ENCODE data around the gene ITSN2.
A peak's percentile ranks its signal among the peaks of the same experiment; 100 is the strongest.

ITSN2 gene

GRCh38 chr2:24179683-24180082, 180.7 kb downstream of the ITSN2 start:
- Histone ChIP-seq H3K18ac (ENCODE audit: low read length) (no peak overlapping the region), H2BK120ac (ENCODE audit: low read depth, low read length) (no peak overlapping the region), H3K9ac (ENCODE audit: low read length) (no peak overlapping the region), H3K4me3 (ENCODE audit: low read length) (no peak overlapping the region), H2BK5ac (ENCODE audit: low read length) (no peak overlapping the region), H3K36me3 (ENCODE audit: control insufficient read depth, insufficient read depth, low read length) (no peaks in the 10 kb centered on the region), H3K79me2 (ENCODE audit: control insufficient read depth, insufficient read depth, low read length) (no peaks in the 10 kb centered on the region), H3K4me2 (ENCODE audit: low read length) (no peak overlapping the region), H3K27me3 (ENCODE audit: insufficient read depth, low read length, poor library complexity) (no peaks in the 10 kb centered on the region), H3K23ac (ENCODE audit: low read length) (no peak overlapping the region), H4K5ac (ENCODE audit: low read length) (no peak overlapping the region), H4K8ac (ENCODE audit: low read depth, low read length) (no peak overlapping the region), H3K79me1 (ENCODE audit: low read length) (no peaks in the 10 kb centered on the region), H3K4ac (ENCODE audit: low read depth, low read length) (no peak overlapping the region), H2AK5ac (ENCODE audit: low read length) (no peak overlapping the region), H3K27ac (ENCODE audit: low read depth, low read length) (no peak overlapping the region), H2BK15ac (replicated peaks; ENCODE audit: low read depth) (no peak overlapping the region), H3K56ac (ENCODE audit: low read length) (no peak overlapping the region), H3K4me1 (ENCODE audit: control insufficient read depth, low read depth, low read length) (no peaks in the 10 kb centered on the region)
- DNase-seq, result no peak

GRCh38 chr2:24176326-24176725, 184.0 kb downstream of the ITSN2 start:
- Histone ChIP-seq H3K36me3 (ENCODE audit: control insufficient read depth, insufficient read depth, low read length) (no peaks in the 10 kb centered on the region), H3K4ac (ENCODE audit: low read depth, low read length) (no peak overlapping the region), H2BK15ac (replicated peaks; ENCODE audit: low read depth) (no peak overlapping the region), H3K79me1 (ENCODE audit: low read length) (no peaks in the 10 kb centered on the region), H2BK5ac (ENCODE audit: low read length) (no peak overlapping the region), H2AK5ac (ENCODE audit: low read length) (no peak overlapping the region), H3K23ac (ENCODE audit: low read length) (no peak overlapping the region), H3K56ac (ENCODE audit: low read length) (no peak overlapping the region), H3K18ac (ENCODE audit: low read length) (no peak overlapping the region), H3K9ac (ENCODE audit: low read length) (no peak overlapping the region), H3K27ac (ENCODE audit: low read depth, low read length) (no peak overlapping the region), H3K27me3 (ENCODE audit: insufficient read depth, low read length, poor library complexity) (no peaks in the 10 kb centered on the region), H3K4me3 (ENCODE audit: low read length) (no peak overlapping the region), H3K4me2 (ENCODE audit: low read length) (no peak overlapping the region), H3K79me2 (ENCODE audit: control insufficient read depth, insufficient read depth, low read length) (no peaks in the 10 kb centered on the region), H3K4me1 (ENCODE audit: control insufficient read depth, low read depth, low read length) (no peaks in the 10 kb centered on the region), H2BK120ac (ENCODE audit: low read depth, low read length) (no peak overlapping the region), H4K5ac (ENCODE audit: low read length) (no peak overlapping the region), H4K8ac (ENCODE audit: low read depth, low read length) (no peak overlapping the region)
- no CpG with 5 or more reads among the region's 1 CpG for WGBS (ENCODE audit: extremely low coverage, insufficient coverage, low lambda C conversion rate)
- DNase-seq, result no peak

- Histone ChIP-seq H3K27ac (ENCODE audit: low read depth, low read length) (no peak overlapping the region), H3K9ac (ENCODE audit: low read length) (no peak overlapping the region), H3K4me2 (ENCODE audit: low read length) (no peak overlapping the region), H3K18ac (ENCODE audit: low read length) (no peak overlapping the region), H3K27me3 (ENCODE audit: insufficient read depth, low read length, poor library complexity) (no peaks in the 10 kb centered on the region), H3K79me2 (ENCODE audit: control insufficient read depth, insufficient read depth, low read length) (no peaks in the 10 kb centered on the region), H3K36me3 (ENCODE audit: control insufficient read depth, insufficient read depth, low read length) (no peaks in the 10 kb centered on the region), H3K4ac (ENCODE audit: low read depth, low read length) (no peak overlapping the region), H3K4me3 (ENCODE audit: low read length) (no peak overlapping the region), H3K79me1 (ENCODE audit: low read length) (no peaks in the 10 kb centered on the region), H2BK120ac (ENCODE audit: low read depth, low read length) (no peak overlapping the region), H2BK5ac (ENCODE audit: low read length) (no peak overlapping the region), H3K23ac (ENCODE audit: low read length) (no peak overlapping the region), H2AK5ac (ENCODE audit: low read length) (no peak overlapping the region), H4K8ac (ENCODE audit: low read depth, low read length) (no peak overlapping the region), H3K4me1 (ENCODE audit: control insufficient read depth, low read depth, low read length) (no peaks in the 10 kb centered on the region), H4K5ac (ENCODE audit: low read length) (no peak overlapping the region), H3K56ac (ENCODE audit: low read length) (no peak overlapping the region), H2BK15ac (replicated peaks; ENCODE audit: low read depth) (no peak overlapping the region)
- DNase-seq, result no peak
- WGBS (ENCODE audit: extremely low coverage, insufficient coverage, low lambda C conversion rate), result no CpG with 5 or more reads among the region's 17 CpGs
These were observed 184.6 kb downstream of the ITSN2 start for GRCh38 chr2:24175631-24176187.

GRCh38 chr2:24174851-24175277, 185.5 kb downstream of the ITSN2 start, which contains the start of gene FAM228A:
Gene FAM228A (plus strand): TSS chr2:24175053. CDS start chr2:24175481, 428 bp downstream.
- Histone ChIP-seq H3K4me1 (ENCODE audit: control insufficient read depth, low read depth, low read length) (no peaks in the 10 kb centered on the region), H3K56ac (ENCODE audit: low read length) (no peak within 1 kb of the TSS), H2BK120ac (ENCODE audit: low read depth, low read length) (no peak within 1 kb of the TSS), H3K27ac (ENCODE audit: low read depth, low read length) (no peak within 1 kb of the TSS), H3K79me1 (ENCODE audit: low read length) (no peaks in the 10 kb centered on the region), H3K4me3 (ENCODE audit: low read length) (no peak within 1 kb of the TSS), H3K79me2 (ENCODE audit: control insufficient read depth, insufficient read depth, low read length) (no peaks in the 10 kb centered on the region), H3K4me2 (ENCODE audit: low read length) (no peak within 1 kb of the TSS), H3K9ac (ENCODE audit: low read length) (no peak within 1 kb of the TSS), H3K4ac (ENCODE audit: low read depth, low read length) (no peak within 1 kb of the TSS), H3K36me3 (ENCODE audit: control insufficient read depth, insufficient read depth, low read length) (no peaks in the 10 kb centered on the region), H3K23ac (ENCODE audit: low read length) (no peak within 1 kb of the TSS), H3K18ac (ENCODE audit: low read length) (no peak within 1 kb of the TSS), H3K27me3 (ENCODE audit: insufficient read depth, low read length, poor library complexity) (no peaks in the 10 kb centered on the region), H2AK5ac (ENCODE audit: low read length) (no peak within 1 kb of the TSS), H2BK5ac (ENCODE audit: low read length) (no peak within 1 kb of the TSS), H4K8ac (ENCODE audit: low read depth, low read length) (no peak within 1 kb of the TSS), H2BK15ac (replicated peaks; ENCODE audit: low read depth) (no peak within 1 kb of the TSS), H4K5ac (ENCODE audit: low read length) (no peak within 1 kb of the TSS)
- no peak for DNase-seq
- WGBS (ENCODE audit: extremely low coverage, insufficient coverage, low lambda C conversion rate), result no CpG with 5 or more reads among the region's 46 CpGs

GRCh38 chr2:24169023-24169422, 191.3 kb downstream of the ITSN2 start:
- Histone ChIP-seq H3K36me3 (ENCODE audit: control insufficient read depth, insufficient read depth, low read length) (no peaks in the 10 kb centered on the region), H3K4me3 (ENCODE audit: low read length) (no peak overlapping the region), H2BK15ac (replicated peaks; ENCODE audit: low read depth) (no peak overlapping the region), H2AK5ac (ENCODE audit: low read length) (no peak overlapping the region), H3K4ac (ENCODE audit: low read depth, low read length) (no peak overlapping the region), H3K79me2 (ENCODE audit: control insufficient read depth, insufficient read depth, low read length) (no peaks in the 10 kb centered on the region), H3K9ac (ENCODE audit: low read length) (no peak overlapping the region), H4K5ac (ENCODE audit: low read length) (no peak overlapping the region), H3K56ac (ENCODE audit: low read length) (no peak overlapping the region), H3K4me1 (ENCODE audit: control insufficient read depth, low read depth, low read length) (no peaks in the 10 kb centered on the region), H3K27ac (ENCODE audit: low read depth, low read length) (no peak overlapping the region), H2BK120ac (ENCODE audit: low read depth, low read length) (no peak overlapping the region), H3K4me2 (ENCODE audit: low read length) (no peak overlapping the region), H3K23ac (ENCODE audit: low read length) (no peak overlapping the region), H3K79me1 (ENCODE audit: low read length) (no peaks in the 10 kb centered on the region), H3K27me3 (ENCODE audit: insufficient read depth, low read length, poor library complexity) (no peaks in the 10 kb centered on the region), H2BK5ac (ENCODE audit: low read length) (no peak overlapping the region), H3K18ac (ENCODE audit: low read length) (no peak overlapping the region), H4K8ac (ENCODE audit: low read depth, low read length) (no peak overlapping the region)
- no CpG with 5 or more reads among the region's 5 CpGs for WGBS (ENCODE audit: extremely low coverage, insufficient coverage, low lambda C conversion rate)
- DNase-seq, result peak; percentile 33

- H3K4me1 ChIP-seq (ENCODE audit: control insufficient read depth, low read depth, low read length), result no peaks in the 10 kb centered on the region
- no peak overlapping the region for H3K9ac ChIP-seq (ENCODE audit: low read length)
- no peaks in the 10 kb centered on the region for H3K36me3 ChIP-seq (ENCODE audit: control insufficient read depth, insufficient read depth, low read length)
- H3K56ac ChIP-seq (ENCODE audit: low read length), result no peak overlapping the region
- no peak overlapping the region for H3K27ac ChIP-seq (ENCODE audit: low read depth, low read length)
- no peak overlapping the region for H3K23ac ChIP-seq (ENCODE audit: low read length)
- peak; percentile 62 for DNase-seq
- no peak overlapping the region for H2BK15ac ChIP-seq (replicated peaks; ENCODE audit: low read depth)
- H3K79me2 ChIP-seq (ENCODE audit: control insufficient read depth, insufficient read depth, low read length), result no peaks in the 10 kb centered on the region
- no peak overlapping the region for H3K18ac ChIP-seq (ENCODE audit: low read length)
- no peak overlapping the region for H2BK5ac ChIP-seq (ENCODE audit: low read length)
- H2AK5ac ChIP-seq (ENCODE audit: low read length), result no peak overlapping the region
- H3K4ac ChIP-seq (ENCODE audit: low read depth, low read length), result no peak overlapping the region
- H3K4me3 ChIP-seq (ENCODE audit: low read length), result no peak overlapping the region
- H4K8ac ChIP-seq (ENCODE audit: low read depth, low read length), result no peak overlapping the region
- H3K79me1 ChIP-seq (ENCODE audit: low read length), result no peaks in the 10 kb centered on the region
- no CpG with 5 or more reads among the region's 8 CpGs for WGBS (ENCODE audit: extremely low coverage, insufficient coverage, low lambda C conversion rate)
- no peak overlapping the region for H2BK120ac ChIP-seq (ENCODE audit: low read depth, low read length)
- no peak overlapping the region for H4K5ac ChIP-seq (ENCODE audit: low read length)
- no peaks in the 10 kb centered on the region for H3K27me3 ChIP-seq (ENCODE audit: insufficient read depth, low read length, poor library complexity)
- no peak overlapping the region for H3K4me2 ChIP-seq (ENCODE audit: low read length)
These were observed 195.8 kb downstream of the ITSN2 start for GRCh38 chr2:24164416-24164973.

Measured in mesendoderm (in vitro differentiated cells).